Panc1 (cell line): Measurements from ENCODE around the gene RNASET2. TPM values are rescaled to one million over a fixed set of nuclear protein-coding genes. Genes with fewer than 3 reads are reported as not detected.

Source experiments
- ATAC-seq: fragments of 200-7000 bp; cut with Tn5 transposase; 2 replicates; pipeline ENCODE4 v1.9.1; 2020; ENCODE audit warnings: mild to moderate bottlenecking, moderate library complexity
- BruUV-seq: library from RNA; stranded (reverse); fragments of 400-500 nt; replicated peaks from 2 replicates; lab custom pipeline; 2021; lab: Mats Ljungman, UMichigan
- CTCF ChIA-PET: fragments of 300-600 bp; sonication (Branson Sonifier 250); formaldehyde crosslinking; loops from one replicate; lab custom pipeline; 2022; ENCODE audit warnings: antibody characterized with exemption; lab: Charles Lee
- POLR2A ChIA-PET: fragments of 300-600 bp; sonication (Branson Sonifier 250); formaldehyde crosslinking; loops from one replicate; lab custom pipeline; 2022; ENCODE audit warnings: antibody characterized with exemption; lab: Charles Lee
- DNase-seq: peaks from one replicate; pipeline ENCODE4 v3.0.0-alpha.2; 2010; ENCODE audit warnings: low read depth, low spot score
- H3K27ac ChIP-seq: 2 replicates; pipeline ENCODE4 v1.5.1; 2011; ENCODE audit warnings: mild to moderate bottlenecking, low read length, inconsistent platforms
- H3K27me3 ChIP-seq: fragments of 200-500 bp; sonication (Bioruptor generic); 2 replicates; pipeline ENCODE4 v1.6.0; 2014; ENCODE audit warnings: low read length, inconsistent platforms; ENCODE audit not compliant: control insufficient read depth, insufficient read depth
- H3K36me3 ChIP-seq: fragments of 200-500 bp; sonication (Bioruptor generic); 2 replicates; pipeline ENCODE4 v1.5.1; 2014; ENCODE audit warnings: inconsistent platforms, mild to moderate bottlenecking, low read length, moderate library complexity; ENCODE audit not compliant: control insufficient read depth, insufficient read depth
- H3K4me1 ChIP-seq: 2 replicates; pipeline ENCODE4 v1.5.1; 2011; ENCODE audit warnings: inconsistent platforms, mild to moderate bottlenecking, low read length, moderate library complexity; ENCODE audit not compliant: control insufficient read depth, insufficient read depth
- H3K4me3 ChIP-seq, 2 experiments: 2 replicates each; pipeline ENCODE4 v1.5.1; 2011 to 2012; ENCODE audit warnings: low read depth in 2 of 2, low read length in 2 of 2, mild to moderate bottlenecking in 2 of 2, inconsistent platforms in 1 of 2, moderate library complexity in 1 of 2
- H3K9me3 ChIP-seq: fragments of 200-500 bp; sonication (Bioruptor generic); 2 replicates; pipeline ENCODE4 v1.5.1; 2014; ENCODE audit warnings: low read depth, mild to moderate bottlenecking, inconsistent platforms, low read length, moderate library complexity; ENCODE audit not compliant: control insufficient read depth, insufficient read depth
- POLR2AphosphoS5 ChIP-seq: IDR thresholded peaks from 2 replicates; pipeline ENCODE4 v1.6.1; 2012; ENCODE audit warnings: mild to moderate bottlenecking, low read depth, low read length, moderate library complexity
- SIN3A ChIP-seq: IDR thresholded peaks from 2 replicates; pipeline ENCODE4 v1.6.1; 2012; ENCODE audit warnings: low read depth, mild to moderate bottlenecking, low read length, moderate library complexity, borderline replicate concordance; ENCODE audit not compliant: insufficient read depth
- TCF7L2 ChIP-seq: IDR thresholded peaks from 2 replicates; pipeline ENCODE4 v1.6.1; 2011; ENCODE audit warnings: mild to moderate bottlenecking, low read depth, low read length, inconsistent platforms
- in situ Hi-C: cut with HindIII; loops from 2 replicates; pipeline ENCODE4 v1.10.0; 2016; ENCODE audit warnings: low sequenced_read_pairs, low pct_unique_long_range_greater_than_20kb
- intact Hi-C: fragments of 100-400 bp; cut with micrococcal nuclease; formaldehyde crosslinking; loops from one replicate; pipeline ENCODE4 v1.10.0; 2022; ENCODE audit not compliant: unreplicated experiment
- total RNA-seq: library from RNA; stranded (reverse); gene quantifications from one replicate; pipeline ENCODE4 v1.2.1, GENCODE V29; 2021; ENCODE audit not compliant: unreplicated experiment
- TF ChIP-seq, protein P1 (sequence below), 2 experiments: IDR thresholded peaks; 2 replicates each; pipeline ENCODE4 v1.6.1; 2011 to 2012; ENCODE audit warnings: low read depth in 2 of 2, control low read depth in 1 of 2, low read length in 1 of 2, mild to moderate bottlenecking in 1 of 2, moderate library complexity in 1 of 2; ENCODE audit not compliant: insufficient read depth in 1 of 2
- TF ChIP-seq, protein P2 (sequence below): fragments of 450-650 bp; IDR thresholded peaks from 2 replicates; pipeline ENCODE4 v1.5.1; 2017; ENCODE audit warnings: mild to moderate bottlenecking

RNASET2 gene
- total RNA-seq, 1 experiment from 2014 or later, result 9.7 TPM

DNA sequence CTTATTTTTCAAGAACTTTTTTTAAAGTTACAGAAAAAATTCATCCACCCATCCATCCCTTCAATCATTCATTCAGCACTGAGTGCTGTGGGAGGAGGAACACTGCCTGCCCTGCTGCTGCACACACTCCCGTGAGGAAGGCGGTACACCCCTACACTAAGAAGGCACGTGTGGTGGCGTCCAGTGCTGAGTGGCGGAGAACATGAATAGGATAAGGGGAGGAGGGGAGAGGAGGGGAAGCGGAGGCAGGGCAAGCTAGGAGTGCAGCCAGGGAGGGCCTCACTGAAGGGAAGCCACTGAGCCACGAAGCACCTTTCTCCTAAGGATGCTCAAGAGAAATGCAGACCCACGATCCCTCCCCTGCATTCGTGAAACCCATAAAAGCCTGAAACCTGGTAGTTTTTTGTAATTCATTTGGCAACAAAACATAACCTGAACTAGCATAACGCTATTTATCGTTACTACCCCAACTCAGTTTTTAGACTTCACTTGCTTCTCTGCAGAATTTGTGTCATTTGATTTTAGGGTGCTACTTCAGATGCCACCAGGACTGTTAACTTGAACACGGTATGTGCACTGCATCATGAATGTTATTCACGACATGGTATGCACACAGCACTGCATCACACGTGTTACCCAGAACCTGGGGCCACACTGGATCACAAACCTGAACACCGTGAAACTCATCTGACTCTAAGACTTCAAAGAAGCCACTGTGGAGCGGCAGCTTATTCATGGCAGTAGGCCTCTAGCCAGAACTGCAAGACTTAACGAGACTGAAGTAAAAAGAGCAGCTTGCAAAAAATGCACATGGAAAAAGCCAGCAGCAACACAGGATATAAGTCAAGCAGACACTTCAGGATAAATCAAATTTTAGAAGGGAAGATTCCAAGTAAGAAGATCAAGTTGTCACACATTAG is 3.5 kb downstream of the RNASET2 start:
- intact Hi-C loops, result no loop called here

DNA sequence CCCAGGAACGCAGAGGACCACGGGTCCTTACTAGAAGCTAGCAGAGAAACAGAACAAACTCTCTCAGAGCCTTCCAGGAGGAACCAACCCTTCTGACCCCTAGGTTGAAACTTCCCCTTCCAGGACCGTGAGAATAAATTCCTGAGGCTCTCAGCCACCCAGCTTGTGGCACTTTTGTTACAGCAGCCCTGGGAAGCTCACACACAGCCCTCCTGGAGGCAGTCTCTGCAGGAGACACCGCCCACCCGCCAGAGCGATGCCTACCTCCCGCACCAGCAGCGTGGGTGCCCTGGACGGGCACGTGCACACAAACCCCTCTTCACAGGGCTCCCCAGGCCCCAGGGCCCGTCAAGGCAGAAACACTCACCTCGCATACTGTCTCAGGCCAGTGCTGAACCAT is 4.2 kb downstream of the RNASET2 start:
- no peak overlapping the region for H3K4me3 ChIP-seq
- intact Hi-C loops (no loop called here), in situ Hi-C loops (no loop called here)
- no peak for TF ChIP-seq SIN3A
- TF ChIP-seq, protein P1, sequence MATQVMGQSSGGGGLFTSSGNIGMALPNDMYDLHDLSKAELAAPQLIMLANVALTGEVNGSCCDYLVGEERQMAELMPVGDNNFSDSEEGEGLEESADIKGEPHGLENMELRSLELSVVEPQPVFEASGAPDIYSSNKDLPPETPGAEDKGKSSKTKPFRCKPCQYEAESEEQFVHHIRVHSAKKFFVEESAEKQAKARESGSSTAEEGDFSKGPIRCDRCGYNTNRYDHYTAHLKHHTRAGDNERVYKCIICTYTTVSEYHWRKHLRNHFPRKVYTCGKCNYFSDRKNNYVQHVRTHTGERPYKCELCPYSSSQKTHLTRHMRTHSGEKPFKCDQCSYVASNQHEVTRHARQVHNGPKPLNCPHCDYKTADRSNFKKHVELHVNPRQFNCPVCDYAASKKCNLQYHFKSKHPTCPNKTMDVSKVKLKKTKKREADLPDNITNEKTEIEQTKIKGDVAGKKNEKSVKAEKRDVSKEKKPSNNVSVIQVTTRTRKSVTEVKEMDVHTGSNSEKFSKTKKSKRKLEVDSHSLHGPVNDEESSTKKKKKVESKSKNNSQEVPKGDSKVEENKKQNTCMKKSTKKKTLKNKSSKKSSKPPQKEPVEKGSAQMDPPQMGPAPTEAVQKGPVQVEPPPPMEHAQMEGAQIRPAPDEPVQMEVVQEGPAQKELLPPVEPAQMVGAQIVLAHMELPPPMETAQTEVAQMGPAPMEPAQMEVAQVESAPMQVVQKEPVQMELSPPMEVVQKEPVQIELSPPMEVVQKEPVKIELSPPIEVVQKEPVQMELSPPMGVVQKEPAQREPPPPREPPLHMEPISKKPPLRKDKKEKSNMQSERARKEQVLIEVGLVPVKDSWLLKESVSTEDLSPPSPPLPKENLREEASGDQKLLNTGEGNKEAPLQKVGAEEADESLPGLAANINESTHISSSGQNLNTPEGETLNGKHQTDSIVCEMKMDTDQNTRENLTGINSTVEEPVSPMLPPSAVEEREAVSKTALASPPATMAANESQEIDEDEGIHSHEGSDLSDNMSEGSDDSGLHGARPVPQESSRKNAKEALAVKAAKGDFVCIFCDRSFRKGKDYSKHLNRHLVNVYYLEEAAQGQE (IDR thresholded peaks at IDR 0.05; ENCODE audit: insufficient read depth in 1 of 2, low read depth in 2 of 2, low read length in 1 of 2), result no peak
- TF ChIP-seq, protein P2, sequence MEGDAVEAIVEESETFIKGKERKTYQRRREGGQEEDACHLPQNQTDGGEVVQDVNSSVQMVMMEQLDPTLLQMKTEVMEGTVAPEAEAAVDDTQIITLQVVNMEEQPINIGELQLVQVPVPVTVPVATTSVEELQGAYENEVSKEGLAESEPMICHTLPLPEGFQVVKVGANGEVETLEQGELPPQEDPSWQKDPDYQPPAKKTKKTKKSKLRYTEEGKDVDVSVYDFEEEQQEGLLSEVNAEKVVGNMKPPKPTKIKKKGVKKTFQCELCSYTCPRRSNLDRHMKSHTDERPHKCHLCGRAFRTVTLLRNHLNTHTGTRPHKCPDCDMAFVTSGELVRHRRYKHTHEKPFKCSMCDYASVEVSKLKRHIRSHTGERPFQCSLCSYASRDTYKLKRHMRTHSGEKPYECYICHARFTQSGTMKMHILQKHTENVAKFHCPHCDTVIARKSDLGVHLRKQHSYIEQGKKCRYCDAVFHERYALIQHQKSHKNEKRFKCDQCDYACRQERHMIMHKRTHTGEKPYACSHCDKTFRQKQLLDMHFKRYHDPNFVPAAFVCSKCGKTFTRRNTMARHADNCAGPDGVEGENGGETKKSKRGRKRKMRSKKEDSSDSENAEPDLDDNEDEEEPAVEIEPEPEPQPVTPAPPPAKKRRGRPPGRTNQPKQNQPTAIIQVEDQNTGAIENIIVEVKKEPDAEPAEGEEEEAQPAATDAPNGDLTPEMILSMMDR, result no peak
- no peak for TF ChIP-seq TCF7L2
- TF ChIP-seq POLR2AphosphoS5, result no peak
- no peak overlapping the region for H3K27ac ChIP-seq
- CTCF ChIA-PET, result interaction anchor here (0.6 to 2.3 kb wide), 3 partner anchors 132 to 179 kb away, joined by 3 to 13 read pairs (median 4); no protein-coding TSS in a partner anchor
- no peak for DNase-seq
- no peaks in the 10 kb centered on the region for H3K36me3 ChIP-seq
- BruUV-seq, result no TSS peak
- ATAC-seq, result no peak
- H3K27me3 ChIP-seq, result no peaks in the 10 kb centered on the region
- H3K4me1 ChIP-seq, result peaks cover 1% of the 10 kb centered on the region
- POLR2A ChIA-PET, result no interaction called here
- H3K9me3 ChIP-seq, result no peaks in the 10 kb centered on the region

More for the DNA sequence above, 3.5 kb downstream of the RNASET2 start:
- ChIA-PET POLR2A (no interaction called here), CTCF (interaction anchor here (0.6 to 2.3 kb wide), 2 partner anchors 132 to 178 kb away, joined by 3 to 13 read pairs; no protein-coding TSS in a partner anchor)
- no peak for DNase-seq
- TF ChIP-seq TCF7L2 (no peak), POLR2AphosphoS5 (no peak), SIN3A (no peak)
- TF ChIP-seq, protein P1 (IDR thresholded peaks at IDR 0.05; ENCODE audit: insufficient read depth in 1 of 2, low read depth in 2 of 2, low read length in 1 of 2), result no peak
- TF ChIP-seq, protein P2, result no peak
- Histone ChIP-seq H3K27me3 (no peaks in the 10 kb centered on the region), H3K27ac (no peak overlapping the region), H3K36me3 (no peaks in the 10 kb centered on the region), H3K4me1 (peaks cover 7% of the 10 kb centered on the region), H3K9me3 (no peaks in the 10 kb centered on the region), H3K4me3 (no peak overlapping the region)
- no peak for ATAC-seq
- in situ Hi-C loops, result no loop called here
- BruUV-seq, result no TSS peak
